ENCODE measurements around the gene ALDH3B2. TPM values are rescaled to one million over a fixed set of nuclear protein-coding genes. Genes with fewer than 3 reads are reported as not detected.

The ALDH3B2 gene
- total RNA-seq, 4 donors from 2014 or later = not detected

DNA sequence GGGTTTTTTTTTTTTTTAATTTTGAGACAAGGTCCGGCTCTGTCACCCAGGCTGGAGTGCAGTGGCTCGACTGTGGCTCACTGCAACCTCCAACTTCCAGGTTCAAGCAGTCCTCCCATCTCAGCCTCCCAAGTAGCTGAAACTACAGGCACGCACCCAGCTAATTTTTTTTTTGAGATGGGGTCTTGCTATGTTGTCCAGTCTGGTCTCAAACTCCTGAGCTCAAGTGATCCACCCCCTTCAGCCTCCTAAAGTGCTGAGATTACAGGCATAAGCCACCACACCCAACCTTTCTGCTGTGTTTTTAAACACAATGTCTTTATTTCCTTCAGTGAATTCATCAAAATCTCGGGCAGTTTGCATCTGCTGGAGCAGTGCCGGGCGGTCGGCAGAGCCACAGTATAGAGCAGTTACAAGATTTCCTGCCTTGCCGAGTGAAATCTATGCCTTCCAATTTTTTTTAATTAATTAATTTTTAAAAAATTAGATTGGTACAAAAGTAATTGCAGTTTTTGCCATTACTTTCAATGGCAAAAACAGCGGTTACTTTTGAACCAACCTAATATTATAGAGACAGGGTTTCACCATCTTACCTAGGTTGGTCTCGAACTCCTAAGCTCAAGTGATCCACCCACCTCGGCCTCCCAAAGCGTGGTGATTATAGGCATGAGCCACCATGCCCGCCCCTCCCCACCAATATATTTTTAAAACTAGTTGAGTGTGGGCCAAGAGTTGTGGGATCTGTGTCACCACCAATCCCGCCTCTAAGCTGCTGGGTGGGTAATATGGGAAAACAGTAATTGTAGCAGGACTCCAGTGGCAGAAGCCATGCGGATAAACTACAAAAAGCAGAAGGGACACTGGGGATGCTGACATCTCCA, 21.2 kb downstream of the ALDH3B2 start:
- intact Hi-C loops (cut with DNase I; ENCODE audit: low total_unique reads) (no loop called here), in situ Hi-C loops (cut with MboI; ENCODE audit: low sequenced_read_pairs in 4 of 4) (no loop called here)
- H3K27ac ChIP-seq = no peak overlapping the region
- peaks cover 0 to 5% (median 0%) of the 10 kb centered on the region in 3 donors for H3K27me3 ChIP-seq
- H3K36me3 ChIP-seq = no peaks in the 10 kb centered on the region
- DNase-seq (no peak), ATAC-seq (no peak)
- no peaks in the 10 kb centered on the region for H3K9me3 ChIP-seq
- TF ChIP-seq POLR2A (IDR thresholded peaks at IDR 0.05) = no peak
- H3K4me1 ChIP-seq = no peaks in the 10 kb centered on the region
- H3K4me3 ChIP-seq = no peak overlapping the region

DNA sequence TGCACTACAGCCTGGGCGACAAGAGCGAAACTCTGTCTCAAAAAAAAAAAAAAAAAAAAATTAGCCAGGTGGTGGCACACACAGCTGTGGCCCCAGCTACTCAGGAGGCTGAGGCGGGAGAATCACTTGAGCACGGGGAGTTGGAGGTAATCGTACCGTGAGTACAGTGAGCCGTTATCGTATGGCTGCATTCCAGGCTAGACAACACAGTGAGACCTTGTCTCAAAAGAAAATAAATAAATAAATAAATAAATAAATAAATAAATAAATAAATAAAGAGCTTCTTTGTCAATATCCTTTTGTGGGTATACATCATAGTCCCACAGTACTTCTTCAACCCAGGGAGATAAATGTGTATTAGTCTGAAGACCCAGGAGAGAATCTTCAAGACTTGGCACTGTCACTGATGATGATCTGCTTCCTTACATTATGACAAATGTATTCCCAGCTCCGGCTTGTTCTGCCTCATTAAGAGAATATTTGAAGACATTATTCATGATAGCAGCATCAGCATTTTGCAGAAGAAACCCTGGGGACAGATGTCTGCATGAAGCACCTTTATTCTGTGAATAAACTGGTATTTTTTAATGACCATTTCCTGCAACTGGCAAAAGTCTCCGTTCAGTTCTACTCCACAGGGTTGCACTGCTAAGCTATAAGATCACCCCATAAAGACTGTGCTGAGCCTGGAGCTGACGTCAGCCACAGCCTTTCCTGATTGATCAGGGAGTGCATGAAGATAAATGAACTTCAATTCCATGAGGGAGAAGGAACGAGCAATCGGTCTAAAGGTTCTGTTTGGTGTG, 22.2 kb downstream of the ALDH3B2 start:
- DNase-seq (no peak), ATAC-seq (no peak)
- TF ChIP-seq, protein P1, sequence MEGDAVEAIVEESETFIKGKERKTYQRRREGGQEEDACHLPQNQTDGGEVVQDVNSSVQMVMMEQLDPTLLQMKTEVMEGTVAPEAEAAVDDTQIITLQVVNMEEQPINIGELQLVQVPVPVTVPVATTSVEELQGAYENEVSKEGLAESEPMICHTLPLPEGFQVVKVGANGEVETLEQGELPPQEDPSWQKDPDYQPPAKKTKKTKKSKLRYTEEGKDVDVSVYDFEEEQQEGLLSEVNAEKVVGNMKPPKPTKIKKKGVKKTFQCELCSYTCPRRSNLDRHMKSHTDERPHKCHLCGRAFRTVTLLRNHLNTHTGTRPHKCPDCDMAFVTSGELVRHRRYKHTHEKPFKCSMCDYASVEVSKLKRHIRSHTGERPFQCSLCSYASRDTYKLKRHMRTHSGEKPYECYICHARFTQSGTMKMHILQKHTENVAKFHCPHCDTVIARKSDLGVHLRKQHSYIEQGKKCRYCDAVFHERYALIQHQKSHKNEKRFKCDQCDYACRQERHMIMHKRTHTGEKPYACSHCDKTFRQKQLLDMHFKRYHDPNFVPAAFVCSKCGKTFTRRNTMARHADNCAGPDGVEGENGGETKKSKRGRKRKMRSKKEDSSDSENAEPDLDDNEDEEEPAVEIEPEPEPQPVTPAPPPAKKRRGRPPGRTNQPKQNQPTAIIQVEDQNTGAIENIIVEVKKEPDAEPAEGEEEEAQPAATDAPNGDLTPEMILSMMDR (IDR thresholded peaks at IDR 0.05 in 4 of 5, conservative IDR thresholded peaks at IDR 0.05 in 1 of 5) = no peak
- no peak for TF ChIP-seq POLR2A (IDR thresholded peaks at IDR 0.05)
- no peak overlapping the region for H3K27ac ChIP-seq
- no peak overlapping the region for H3K4me3 ChIP-seq
- no peaks in the 10 kb centered on the region for H3K9me3 ChIP-seq
- intact Hi-C loops (cut with DNase I; ENCODE audit: low total_unique reads) (no loop called here), in situ Hi-C loops (cut with MboI; ENCODE audit: low sequenced_read_pairs in 4 of 4) (no loop called here)
- H3K4me1 ChIP-seq = no peaks in the 10 kb centered on the region
- H3K27me3 ChIP-seq = peaks cover 0 to 5% (median under 1%) of the 10 kb centered on the region in 3 donors
- no peaks in the 10 kb centered on the region for H3K36me3 ChIP-seq

DNA sequence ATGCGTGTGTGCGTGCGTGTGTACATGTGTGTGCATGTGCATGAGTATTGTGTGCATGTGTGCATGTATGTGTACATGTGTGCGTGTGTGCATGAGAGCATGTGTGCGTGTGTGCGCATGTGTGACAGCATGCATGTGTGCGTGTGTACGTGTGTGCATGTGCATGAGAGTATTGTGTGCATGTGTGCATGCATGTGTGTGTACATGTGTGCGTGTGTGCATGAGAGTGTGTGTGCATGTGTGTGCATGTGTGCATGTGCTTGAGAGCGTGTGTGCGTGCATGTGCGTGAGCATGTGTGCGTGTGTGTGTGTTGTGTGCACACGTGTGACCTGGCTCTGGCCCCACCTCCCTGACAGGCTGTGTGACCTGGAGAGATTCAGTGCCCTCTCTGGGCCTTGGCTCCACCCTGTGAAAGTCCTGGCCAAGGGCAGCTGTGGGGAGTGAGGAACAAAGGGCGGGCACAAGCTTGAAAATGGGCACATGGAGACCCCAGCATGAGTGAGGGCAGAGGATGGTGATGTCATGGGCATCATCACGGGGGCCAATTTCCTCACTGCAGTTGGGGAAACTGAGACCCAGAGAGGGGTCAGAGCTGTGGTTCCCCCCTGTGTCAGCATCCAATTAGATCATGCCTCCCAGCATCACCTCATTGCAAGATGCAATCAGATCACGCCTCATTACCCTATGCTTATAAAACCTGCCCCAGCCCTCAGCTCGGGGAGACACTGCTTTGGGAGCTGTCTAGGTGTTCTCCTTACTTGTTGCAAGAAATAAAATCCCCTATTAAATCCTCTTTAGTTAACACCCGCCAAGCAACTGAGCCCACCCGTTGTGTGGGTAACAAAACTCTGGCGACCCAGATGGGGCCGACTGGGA, 24.6 kb downstream of the ALDH3B2 start:
- DNase-seq (no peak), ATAC-seq (no peak)
- in situ Hi-C loops (cut with MboI; ENCODE audit: low sequenced_read_pairs in 4 of 4) (no loop called here), intact Hi-C loops (cut with DNase I; ENCODE audit: low total_unique reads) (loop anchor here (10.0 kb wide), 1 partner anchor 55 kb away; no protein-coding TSS in a partner anchor)
- Histone ChIP-seq H3K9me3 (no peaks in the 10 kb centered on the region), H3K4me1 (no peaks in the 10 kb centered on the region), H3K27ac (no peak overlapping the region), H3K36me3 (no peaks in the 10 kb centered on the region), H3K27me3 (peaks cover 0 to 5% (median 2%) of the 10 kb centered on the region in 3 donors), H3K4me3 (peak overlapping the region; percentile 31 to 50 (median 40))
- no peak for TF ChIP-seq POLR2A (IDR thresholded peaks at IDR 0.05)
- TF ChIP-seq, protein P1 (IDR thresholded peaks at IDR 0.05 in 4 of 5, conservative IDR thresholded peaks at IDR 0.05 in 1 of 5) = no peak

DNA sequence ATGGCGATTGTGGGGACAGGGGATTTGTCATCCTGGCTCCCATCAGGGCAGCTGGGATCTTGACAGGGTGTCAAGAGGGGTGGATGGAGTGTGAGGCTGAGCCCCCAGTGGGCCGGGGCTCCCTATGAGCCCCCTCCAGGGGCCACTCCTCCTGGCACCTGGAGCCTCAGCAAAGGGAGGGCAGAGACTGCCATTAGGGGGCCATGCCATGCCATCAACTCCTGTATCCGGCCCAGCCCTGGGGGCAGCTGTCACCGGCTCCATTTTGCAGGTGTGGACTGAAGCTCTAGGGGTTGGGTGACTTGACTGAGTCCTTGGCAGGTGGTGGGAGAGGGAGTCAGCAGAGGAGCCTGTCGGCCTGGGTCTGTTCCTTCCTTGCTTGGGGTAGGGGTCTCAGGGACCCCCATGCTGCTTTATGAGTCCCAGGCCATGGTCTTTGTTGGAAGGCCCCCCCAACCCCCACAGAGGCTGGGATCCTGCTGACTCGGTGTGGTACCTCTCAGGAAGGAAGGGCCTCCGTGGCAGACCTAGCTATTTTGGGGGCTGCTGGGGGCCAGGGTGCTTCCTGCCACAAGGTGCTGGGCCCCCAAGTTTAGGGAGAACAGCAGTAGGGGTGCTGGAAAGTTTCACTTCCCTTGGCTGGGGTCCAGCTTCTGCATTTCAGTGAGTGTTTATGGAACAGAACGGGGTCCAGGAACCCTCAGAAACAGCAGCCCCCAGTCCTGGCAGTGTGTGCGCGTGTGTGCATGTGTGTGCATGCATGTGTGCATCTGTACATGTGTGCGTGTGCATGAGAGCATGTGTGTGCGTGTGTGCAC, 25.4 kb downstream of the ALDH3B2 start:
- Histone ChIP-seq H3K9me3 (no peaks in the 10 kb centered on the region), H3K36me3 (no peaks in the 10 kb centered on the region), H3K27ac (no peak overlapping the region), H3K4me3 (no peak overlapping the region), H3K27me3 (peaks cover 0 to 5% (median 2%) of the 10 kb centered on the region in 3 donors), H3K4me1 (no peaks in the 10 kb centered on the region)
- ATAC-seq (no peak), DNase-seq (no peak)
- in situ Hi-C loops (cut with MboI; ENCODE audit: low sequenced_read_pairs in 4 of 4) (no loop called here), intact Hi-C loops (cut with DNase I; ENCODE audit: low total_unique reads) (loop anchor here (10.0 kb wide), 1 partner anchor 56 kb away; no protein-coding TSS in a partner anchor)
- no peak for TF ChIP-seq POLR2A (IDR thresholded peaks at IDR 0.05)
- TF ChIP-seq, protein P1 (IDR thresholded peaks at IDR 0.05 in 4 of 5, conservative IDR thresholded peaks at IDR 0.05 in 1 of 5) = no peak

All from gastrocnemius medialis (tissue), 4 donors.